ENCODE results near the gene CELA3B.
"Not testable (repeated sequence)": the region's sequence is repeated elsewhere in the genome, so short reads cannot be mapped to it uniquely, and the experiment has no call there.

Gene CELA3B
- long read RNA-seq, result 0 reads

GRCh38 chr1:21976703-21977239 lies at the start of gene CELA3B:
Gene CELA3B, plus strand, starts transcription at chr1:21977022. Its CDS starts 18 bp downstream, at chr1:21977040.
- not testable (repeated sequence) for H3K4me3 ChIP-seq (replicated peaks; ENCODE audit: insufficient read depth, low read length); H3K27me3 ChIP-seq (ENCODE audit: insufficient read depth, poor library complexity, severe bottlenecking); DNase-seq (ENCODE audit: low read depth in 1 of 2, low spot score in 1 of 2); H3K27ac ChIP-seq (replicated peaks)

- H3K4me3 ChIP-seq (replicated peaks; ENCODE audit: insufficient read depth, low read length), result no peak overlapping the region
- no peak overlapping the region for H3K27ac ChIP-seq (replicated peaks)
- TF ChIP-seq SPI1 (IDR thresholded peaks at IDR 0.05; ENCODE audit: borderline replicate concordance, low read depth) (no peak), CTCF (IDR thresholded peaks at IDR 0.05; ENCODE audit: insufficient read depth, low read length) (no peak), GABPA (IDR thresholded peaks at IDR 0.05; ENCODE audit: low read depth) (no peak), REST (IDR thresholded peaks at IDR 0.05; ENCODE audit: insufficient replicate concordance, low read depth) (no peak), POLR2AphosphoS5 (IDR thresholded peaks at IDR 0.05; ENCODE audit: low read depth) (no peak)
- no peak for DNase-seq (ENCODE audit: low read depth in 1 of 2, low spot score in 1 of 2)
- H3K27me3 ChIP-seq (ENCODE audit: insufficient read depth, poor library complexity, severe bottlenecking), result no peaks in the 10 kb centered on the region
Observed at GRCh38 chr1:21927533-21928237, 49.1 kb upstream of the CELA3B start.

- Histone ChIP-seq H3K27ac (replicated peaks) (no peak overlapping the region), H3K4me3 (replicated peaks; ENCODE audit: insufficient read depth, low read length) (no peak overlapping the region), H3K27me3 (ENCODE audit: insufficient read depth, poor library complexity, severe bottlenecking) (no peaks in the 10 kb centered on the region)
- no peak for DNase-seq (ENCODE audit: low read depth in 1 of 2, low spot score in 1 of 2)
- no peak for TF ChIP-seq CTCF (IDR thresholded peaks at IDR 0.05; ENCODE audit: insufficient read depth, low read length)
- no peak for TF ChIP-seq SPI1 (IDR thresholded peaks at IDR 0.05; ENCODE audit: borderline replicate concordance, low read depth)
- no peak for TF ChIP-seq GABPA (IDR thresholded peaks at IDR 0.05; ENCODE audit: low read depth)
Observed at GRCh38 chr1:21930080-21930571, 46.7 kb upstream of the CELA3B start.

GRCh38 chr1:21930629-21931170 lies 46.1 kb upstream of the CELA3B start:
- DNase-seq (ENCODE audit: low read depth in 1 of 2, low spot score in 1 of 2), result no peak
- Histone ChIP-seq H3K27me3 (ENCODE audit: insufficient read depth, poor library complexity, severe bottlenecking) (no peaks in the 10 kb centered on the region), H3K4me3 (replicated peaks; ENCODE audit: insufficient read depth, low read length) (no peak overlapping the region), H3K27ac (replicated peaks) (no peak overlapping the region)
- TF ChIP-seq SPI1 (IDR thresholded peaks at IDR 0.05; ENCODE audit: borderline replicate concordance, low read depth), result no peak
- TF ChIP-seq POLR2AphosphoS5 (IDR thresholded peaks at IDR 0.05; ENCODE audit: low read depth), result no peak
- no peak for TF ChIP-seq GABPA (IDR thresholded peaks at IDR 0.05; ENCODE audit: low read depth)
- TF ChIP-seq CTCF (IDR thresholded peaks at IDR 0.05; ENCODE audit: insufficient read depth, low read length), result no peak
- TF ChIP-seq REST (IDR thresholded peaks at IDR 0.05; ENCODE audit: insufficient replicate concordance, low read depth), result no peak
